OCI-LY1 (cell line): ENCODE data around the gene MAPK13.

ENCODE experiments used
- H2AFZ ChIP-seq: fragments of 200-600 bp; sonication (generic), shearing (Covaris generic); 2 replicates; pipeline ENCODE4 v1.6.0; 2014; ENCODE audit warnings: antibody characterized with exemption, mild to moderate bottlenecking, low read length
- H3F3A ChIP-seq: fragments of 200-600 bp; sonication (generic), shearing (Covaris generic); 2 replicates; pipeline ENCODE4 v1.6.0; 2014; ENCODE audit warnings: mild to moderate bottlenecking, antibody characterized with exemption, low read length, moderate library complexity; ENCODE audit not compliant: insufficient read depth
- H3K27ac ChIP-seq: fragments of 200-600 bp; sonication (generic); 2 replicates; pipeline ENCODE4 v1.5.1; 2014; ENCODE audit warnings: low read length, mixed run types, mild to moderate bottlenecking, low read depth; ENCODE audit not compliant: poor library complexity, severe bottlenecking
- H3K27me3 ChIP-seq: fragments of 200-600 bp; sonication (generic); 2 replicates; pipeline ENCODE4 v1.6.0; 2014; ENCODE audit warnings: antibody characterized with exemption, mild to moderate bottlenecking, low read length, moderate library complexity; ENCODE audit not compliant: insufficient read depth
- H3K36me3 ChIP-seq: fragments of 200-600 bp; sonication (generic); 2 replicates; pipeline ENCODE4 v1.6.1; 2014; ENCODE audit warnings: mild to moderate bottlenecking, antibody characterized with exemption, low read length, moderate library complexity, mixed read lengths; ENCODE audit not compliant: insufficient read depth
- H3K4me1 ChIP-seq: fragments of 200-600 bp; sonication (generic); 2 replicates; pipeline ENCODE4 v1.5.1; 2014; ENCODE audit warnings: mild to moderate bottlenecking, low read length, moderate library complexity; ENCODE audit not compliant: insufficient read depth, severe bottlenecking
- H3K4me2 ChIP-seq: fragments of 200-600 bp; sonication (generic), shearing (Covaris generic); 2 replicates; pipeline ENCODE4 v1.6.1; 2014; ENCODE audit warnings: low read length
- H3K4me3 ChIP-seq: fragments of 200-600 bp; sonication (generic); 2 replicates; pipeline ENCODE4 v1.5.1; 2014; ENCODE audit warnings: low read length, low read depth, mild to moderate bottlenecking, mixed read lengths; ENCODE audit not compliant: poor library complexity, severe bottlenecking
- H3K79me2 ChIP-seq: fragments of 200-600 bp; shearing (Covaris generic); 2 replicates; pipeline ENCODE4 v1.6.1; 2016; ENCODE audit warnings: mixed run types, low read length, mixed read lengths; ENCODE audit not compliant: insufficient read depth
- H3K9ac ChIP-seq: fragments of 200-600 bp; sonication (generic), shearing (Covaris generic); 2 replicates; pipeline ENCODE4 v1.6.1; 2014; ENCODE audit warnings: mild to moderate bottlenecking, low read length, mixed read lengths
- H3K9me2 ChIP-seq: fragments of 200-600 bp; sonication (generic), shearing (Covaris generic); 2 replicates; pipeline ENCODE4 v1.6.1; 2014; ENCODE audit warnings: low read depth, mild to moderate bottlenecking, low read length, mixed read lengths
- H3K9me3 ChIP-seq: fragments of 200-600 bp; shearing (Covaris generic); 2 replicates; pipeline ENCODE4 v1.6.1; 2014; ENCODE audit warnings: low read length, mixed read lengths
- H4K20me1 ChIP-seq: fragments of 200-600 bp; sonication (generic), shearing (Covaris generic); 2 replicates; pipeline ENCODE4 v1.6.0; 2016; ENCODE audit warnings: mild to moderate bottlenecking, low read length; ENCODE audit not compliant: insufficient read depth
- CTCF ChIP-seq: fragments of 200-600 bp; sonication (generic), shearing (Covaris generic); IDR thresholded peaks from 2 replicates; pipeline ENCODE4 v1.5.1; 2017; ENCODE audit warnings: mild to moderate bottlenecking, antibody characterized with exemption, low read length, moderate library complexity, mixed read lengths
- EZH2 ChIP-seq: fragments of 200-600 bp; sonication (generic), shearing (Covaris generic); IDR thresholded peaks from 2 replicates; pipeline ENCODE4 v1.8.0; 2017; ENCODE audit warnings: borderline replicate concordance, mixed run types, mild to moderate bottlenecking, antibody characterized with exemption, low read length, moderate library complexity, mixed read lengths

Gene MAPK13

GRCh38 chr6:36131511-36132245 is 1.4 kb downstream of the MAPK13 start:
- Histone ChIP-seq H3K4me2 (peak overlapping the region; percentile 57), H3K9me2 (no peaks in the 10 kb centered on the region), H3K36me3 (no peaks in the 10 kb centered on the region), H3K27ac (no peak overlapping the region), H3K79me2 (no peaks in the 10 kb centered on the region), H3K9ac (no peak overlapping the region), H3K27me3 (no peaks in the 10 kb centered on the region), H3K9me3 (no peaks in the 10 kb centered on the region), H2AFZ (no peak overlapping the region), H3F3A (no peaks in the 10 kb centered on the region), H3K4me1 (peaks cover 18% of the 10 kb centered on the region), H3K4me3 (peak overlapping the region; percentile 39), H4K20me1 (no peaks in the 10 kb centered on the region)
- TF ChIP-seq EZH2 (no peak), CTCF (no peak)

GRCh38 chr6:36132246-36132895 is 2.1 kb downstream of the MAPK13 start:
- no peak for TF ChIP-seq EZH2
- no peak for TF ChIP-seq CTCF
- no peak overlapping the region for H3K27ac ChIP-seq
- H3K79me2 ChIP-seq, result no peaks in the 10 kb centered on the region
- no peaks in the 10 kb centered on the region for H3K36me3 ChIP-seq
- no peaks in the 10 kb centered on the region for H3K9me3 ChIP-seq
- no peak overlapping the region for H3K4me2 ChIP-seq
- H3K4me3 ChIP-seq, result no peak overlapping the region
- H4K20me1 ChIP-seq, result no peaks in the 10 kb centered on the region
- no peak overlapping the region for H2AFZ ChIP-seq
- H3F3A ChIP-seq, result no peaks in the 10 kb centered on the region
- peaks cover 18% of the 10 kb centered on the region for H3K4me1 ChIP-seq
- no peaks in the 10 kb centered on the region for H3K27me3 ChIP-seq
- no peak overlapping the region for H3K9ac ChIP-seq
- H3K9me2 ChIP-seq, result no peaks in the 10 kb centered on the region

GRCh38 chr6:36133148-36133547 is 2.8 kb downstream of the MAPK13 start:
- no peaks in the 10 kb centered on the region for H3K9me3 ChIP-seq
- no peaks in the 10 kb centered on the region for H3K27me3 ChIP-seq
- H3K79me2 ChIP-seq, result no peaks in the 10 kb centered on the region
- no peaks in the 10 kb centered on the region for H3K36me3 ChIP-seq
- H3K4me1 ChIP-seq, result peaks cover 18% of the 10 kb centered on the region
- no peak overlapping the region for H3K4me2 ChIP-seq
- H3K4me3 ChIP-seq, result no peak overlapping the region
- H4K20me1 ChIP-seq, result no peaks in the 10 kb centered on the region
- H2AFZ ChIP-seq, result no peak overlapping the region
- H3K27ac ChIP-seq, result no peak overlapping the region
- H3K9me2 ChIP-seq, result no peaks in the 10 kb centered on the region
- TF ChIP-seq CTCF (no peak), EZH2 (no peak)
- no peaks in the 10 kb centered on the region for H3F3A ChIP-seq
- H3K9ac ChIP-seq, result no peak overlapping the region
